RPMI7951 (cell line): ENCODE measurements around the gene MYG1. TPM values are rescaled to one million over a fixed set of nuclear protein-coding genes. Genes with fewer than 3 reads are reported as not detected.
"Not testable (repeated sequence)": the region's sequence is repeated elsewhere in the genome, so short reads cannot be mapped to it uniquely, and the experiment has no call there.

ENCODE experiments used
- DNase-seq: peaks from one replicate; pipeline ENCODE4 v3.0.0-alpha.2; 2012; ENCODE audit warnings: low read depth
- total RNA-seq: library from RNA; depleted of rRNA; stranded (reverse); fragments of >200 nt; shearing (Covaris generic); gene quantifications from 2 replicates; pipeline ENCODE4 v1.2.3, GENCODE V29; 2014

Gene MYG1
- total RNA-seq, 1 experiment from 2014 or later = 60.0 TPM

GRCh38 chr12:53327435-53328042, 28.0 kb downstream of the MYG1 start:
- peak; percentile 25 for DNase-seq

DNA sequence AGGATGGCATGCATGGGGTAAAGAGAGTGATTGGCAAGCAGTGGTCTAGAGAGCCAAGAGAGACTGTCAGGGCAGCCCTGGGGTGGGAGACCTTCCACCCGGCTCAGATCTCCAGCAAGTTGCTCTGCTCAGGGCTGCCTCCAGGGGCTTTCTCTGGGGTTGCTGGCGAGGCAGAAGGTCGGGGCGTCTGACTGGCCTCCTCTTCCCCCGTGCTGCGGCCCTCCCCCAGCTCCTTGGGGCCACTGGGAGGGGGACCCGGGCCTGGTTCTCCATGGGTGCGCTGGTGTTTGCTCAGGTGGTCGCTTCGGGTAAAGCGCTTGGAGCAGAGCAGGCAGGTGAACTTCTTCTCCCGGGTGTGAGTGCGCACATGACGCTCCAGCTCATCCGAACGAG, 28.5 kb downstream of the MYG1 start:
- DNase-seq = no peak

DNA sequence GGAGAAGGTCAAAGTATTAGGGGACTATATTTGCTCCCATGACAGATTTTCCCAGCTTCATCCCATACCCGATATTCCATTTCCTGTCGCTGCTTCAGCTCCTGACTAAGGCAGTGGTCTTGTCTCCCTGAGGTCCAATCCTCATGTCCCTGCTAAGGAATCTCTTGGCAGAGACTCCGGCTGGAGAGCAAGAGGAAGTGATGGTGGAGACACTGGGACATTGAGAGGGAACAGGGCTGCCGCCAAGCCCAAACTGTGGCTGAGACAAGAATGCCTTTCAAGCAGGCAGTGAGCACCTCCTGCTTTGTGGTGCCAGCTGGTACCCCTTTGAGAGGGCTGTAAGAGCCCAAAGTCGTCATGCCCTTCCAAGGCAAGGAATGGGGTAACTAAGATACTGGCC, 31.2 kb downstream of the MYG1 start:
- no peak for DNase-seq

DNA sequence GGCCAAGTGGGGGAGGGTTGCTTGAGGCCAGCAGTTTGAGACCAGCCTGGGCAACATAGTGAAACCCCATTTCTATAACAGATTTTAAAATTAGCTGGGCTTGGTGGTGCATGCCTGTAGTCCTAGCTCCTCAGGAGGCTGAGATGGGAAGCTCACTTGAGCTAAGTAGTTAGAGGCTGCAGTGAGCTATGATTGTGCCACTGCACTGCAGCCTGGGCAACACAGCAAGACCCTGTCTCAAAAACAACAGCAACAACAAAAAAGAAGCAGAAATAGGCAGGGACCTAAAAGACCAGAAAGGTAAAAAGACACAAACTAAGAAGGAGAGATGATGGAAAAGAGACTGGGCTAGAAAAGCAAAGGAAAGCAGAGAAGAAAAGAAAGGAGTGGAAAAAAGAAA, 32.8 kb downstream of the MYG1 start:
- not testable (repeated sequence) for DNase-seq

GRCh38 chr12:53332744-53333143, 33.2 kb downstream of the MYG1 start:
- no peak for DNase-seq

DNA sequence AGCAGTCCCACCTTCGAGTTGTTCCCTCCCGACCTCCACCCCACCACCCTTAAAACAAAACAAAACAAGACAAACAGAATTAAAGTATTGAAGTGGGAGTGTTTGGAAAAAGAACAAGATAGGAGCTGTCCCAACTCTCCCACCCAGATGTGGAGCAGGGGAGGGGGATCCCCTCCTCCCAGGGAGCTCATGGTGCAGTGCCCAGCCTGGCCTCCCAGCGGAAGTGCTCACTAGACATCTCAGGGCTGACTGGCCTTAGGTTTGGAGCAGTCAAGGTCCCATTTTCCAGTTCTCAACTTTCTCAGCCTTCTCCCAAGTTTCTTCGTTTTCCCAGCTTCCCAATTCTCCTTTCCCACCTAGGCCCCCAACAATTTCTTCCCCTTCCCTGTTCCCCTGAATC, 33.8 kb downstream of the MYG1 start:
- DNase-seq = no peak

GRCh38 chr12:53333845-53334244, 34.4 kb downstream of the MYG1 start:
- no peak for DNase-seq

GRCh38 chr12:53334822-53335221, 35.3 kb downstream of the MYG1 start:
- no peak for DNase-seq

- no peak for DNase-seq
Measured at GRCh38 chr12:53336181-53336681, 36.7 kb downstream of the MYG1 start, which contains the start of gene SP7. Gene SP7 (minus strand): TSS chr12:53336354. CDS start chr12:53335646, 708 bp downstream.

DNA sequence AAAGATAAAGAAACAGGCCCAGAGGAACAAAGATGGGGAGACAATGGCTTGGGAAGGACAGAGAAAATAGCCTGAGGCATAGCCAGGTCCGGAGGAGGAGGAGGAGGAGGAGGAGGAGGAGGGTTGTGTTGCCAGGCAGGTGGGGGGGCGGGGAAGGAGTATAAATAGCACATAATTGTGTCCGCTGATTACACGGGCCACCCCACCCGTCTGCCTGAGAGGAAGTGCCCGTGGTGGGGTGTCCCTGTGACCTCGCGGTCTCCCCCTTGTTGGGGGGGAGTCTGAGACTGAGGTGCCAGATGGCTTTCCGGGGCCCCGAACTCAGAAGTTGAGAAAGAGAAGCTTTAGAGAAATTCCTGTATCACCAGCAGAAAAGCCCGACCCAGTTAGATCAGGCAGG, 38.5 kb downstream of the MYG1 start:
- DNase-seq = no peak

DNA sequence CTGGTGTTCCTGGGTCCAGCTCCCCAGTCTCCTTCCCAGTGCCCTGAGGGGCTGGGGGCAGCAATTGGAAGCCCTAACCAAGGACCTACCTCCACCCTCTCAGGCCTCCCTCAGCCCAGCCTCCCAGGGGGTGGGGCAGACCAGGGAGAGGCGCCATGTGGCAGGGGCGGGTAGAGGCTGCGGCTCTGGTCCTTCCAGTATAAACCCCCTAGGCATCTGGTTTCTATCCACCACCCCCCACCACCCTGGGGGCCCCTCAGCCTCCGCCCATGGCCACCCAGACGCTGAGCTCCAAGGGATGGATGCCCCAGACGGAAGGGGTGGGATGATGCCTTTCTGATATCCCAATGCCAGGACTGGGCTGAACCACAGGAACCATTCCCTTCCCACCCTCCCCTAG, 39.4 kb downstream of the MYG1 start:
- no peak for DNase-seq

DNA sequence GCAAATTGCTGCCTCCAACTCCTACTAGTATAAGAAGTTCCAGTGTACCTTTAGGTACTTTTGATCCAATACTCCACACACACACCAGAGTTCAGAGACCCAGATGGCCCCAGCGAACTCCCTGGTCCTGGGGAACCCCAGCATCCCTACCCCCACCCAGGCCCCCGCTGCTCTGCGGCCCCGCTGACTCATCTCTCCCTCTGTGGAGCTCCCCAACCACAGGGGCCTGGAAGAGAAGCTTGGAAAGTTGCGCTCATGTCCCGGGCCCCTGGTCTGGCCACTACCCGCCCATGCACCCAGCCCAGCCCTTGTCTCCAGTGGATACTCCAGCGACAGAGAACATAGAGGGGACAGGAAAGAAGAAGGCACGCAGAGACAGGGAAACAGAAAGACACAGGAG, 40.9 kb downstream of the MYG1 start:
- peak; percentile 28 for DNase-seq

DNA sequence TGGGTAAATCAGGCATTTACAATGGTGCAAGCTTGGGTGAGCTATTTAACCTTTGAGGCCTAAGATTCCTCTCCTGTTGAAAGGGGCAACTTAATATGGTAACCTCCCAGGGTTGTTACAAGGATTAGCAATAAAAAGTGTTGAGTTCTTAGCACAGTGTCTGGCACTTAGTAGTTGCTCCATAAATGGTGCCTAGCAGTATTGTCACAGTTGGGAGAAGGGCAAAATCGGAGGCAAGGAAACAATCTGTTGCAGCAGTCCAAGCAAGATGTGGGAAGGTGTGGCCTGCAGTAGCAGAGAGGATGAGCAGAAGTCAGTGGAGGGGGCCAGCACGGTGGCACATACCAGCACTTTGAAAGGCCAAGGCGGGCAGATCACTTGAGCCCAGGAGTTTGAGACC, 44.0 kb downstream of the MYG1 start:
- DNase-seq = no peak

GRCh38 chr12:53343969-53344368, 44.5 kb downstream of the MYG1 start:
- DNase-seq = no peak

DNA sequence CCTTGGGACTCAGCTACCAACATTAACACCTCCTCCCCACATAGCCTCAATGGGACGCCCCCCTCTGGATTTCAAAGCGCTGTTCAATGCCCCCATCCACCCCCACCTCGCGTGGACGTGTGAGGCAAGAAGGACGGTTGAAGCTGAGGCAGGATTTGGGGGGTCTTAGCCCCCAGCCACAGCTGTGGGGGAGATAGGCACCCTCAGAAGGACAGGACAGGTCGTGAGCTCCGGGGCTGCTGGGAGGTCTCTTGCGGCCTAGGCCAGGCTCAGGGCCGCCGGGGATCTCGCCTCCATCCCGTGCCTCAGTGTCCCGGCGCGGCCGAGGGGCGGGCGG, 45.0 kb downstream of the MYG1 start:
- DNase-seq = no peak

- peak; percentile 71 for DNase-seq
Measured at GRCh38 chr12:53344824-53345485, 45.5 kb downstream of the MYG1 start.

DNA sequence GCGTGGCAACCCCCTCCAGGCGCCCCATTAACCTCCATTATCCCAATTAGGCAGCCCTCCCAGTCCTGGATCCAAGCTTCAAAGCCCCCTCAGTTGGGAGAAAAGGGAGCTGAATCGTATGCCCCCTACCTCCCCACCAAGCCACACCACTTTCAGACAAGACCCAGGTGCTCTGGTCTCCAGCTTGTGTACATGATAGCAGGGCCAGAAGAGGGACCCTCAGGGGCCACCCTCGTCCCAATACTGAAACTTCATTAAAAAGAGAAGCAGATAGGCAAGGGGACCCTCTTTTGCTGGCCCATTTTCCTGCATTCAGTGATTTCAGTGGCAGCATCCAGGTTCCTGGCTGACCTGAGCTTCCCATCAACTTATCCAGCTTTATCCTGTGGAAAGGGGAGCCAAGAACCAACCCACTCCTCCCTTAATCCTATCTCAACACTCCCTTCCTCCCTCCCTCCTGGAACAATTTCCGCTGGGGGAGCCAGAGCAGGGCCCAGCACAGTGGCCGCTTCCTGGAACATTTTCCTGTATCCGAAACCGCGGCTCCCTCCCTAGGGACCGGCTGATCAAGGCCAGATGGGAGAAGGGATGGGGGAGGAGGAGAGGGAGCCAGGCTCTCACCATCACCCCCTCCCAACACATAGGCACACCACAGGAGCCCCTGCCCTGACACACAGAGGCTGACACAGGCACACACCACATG, 46.1 kb downstream of the MYG1 start:
- DNase-seq = peak; percentile 59

DNA sequence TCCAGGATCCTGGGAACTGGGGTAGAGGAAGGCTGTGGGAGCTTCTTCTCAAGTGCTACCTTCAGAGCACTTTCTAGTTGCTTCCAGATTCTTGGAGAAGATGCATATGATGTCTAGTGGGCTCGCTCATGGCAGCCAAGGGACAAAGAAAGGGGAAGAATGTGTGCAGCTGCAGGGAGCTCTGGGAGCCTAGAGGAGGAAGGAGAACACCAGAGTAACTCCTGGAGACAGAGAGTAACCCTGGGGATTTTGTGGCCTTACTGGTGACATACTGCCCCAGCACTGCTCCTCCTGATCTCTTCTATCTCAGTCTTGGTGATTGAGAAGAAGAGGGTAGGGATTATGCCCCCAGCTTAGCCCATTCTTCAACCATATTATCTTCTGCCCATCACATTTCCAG, 47.0 kb downstream of the MYG1 start:
- no peak for DNase-seq

DNA sequence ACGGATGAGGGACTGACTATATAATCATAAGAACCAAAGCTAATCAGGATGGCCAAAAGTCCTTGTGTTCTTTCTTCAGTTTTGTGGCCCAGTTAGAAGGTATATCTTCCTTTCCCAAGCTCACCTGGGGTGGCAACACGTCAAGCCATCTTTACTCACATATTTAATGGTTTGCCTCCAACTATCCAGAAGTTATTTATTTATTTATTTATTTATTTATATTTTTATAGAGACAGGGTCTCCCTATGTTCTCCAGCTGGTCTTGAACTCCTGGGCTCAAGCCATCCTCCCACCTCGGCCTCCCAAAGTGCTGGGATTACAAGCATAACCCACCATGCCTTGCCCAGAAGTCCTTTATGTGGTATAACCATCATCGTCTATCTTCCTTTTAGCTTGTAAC, 48.4 kb downstream of the MYG1 start:
- DNase-seq = no peak

DNA sequence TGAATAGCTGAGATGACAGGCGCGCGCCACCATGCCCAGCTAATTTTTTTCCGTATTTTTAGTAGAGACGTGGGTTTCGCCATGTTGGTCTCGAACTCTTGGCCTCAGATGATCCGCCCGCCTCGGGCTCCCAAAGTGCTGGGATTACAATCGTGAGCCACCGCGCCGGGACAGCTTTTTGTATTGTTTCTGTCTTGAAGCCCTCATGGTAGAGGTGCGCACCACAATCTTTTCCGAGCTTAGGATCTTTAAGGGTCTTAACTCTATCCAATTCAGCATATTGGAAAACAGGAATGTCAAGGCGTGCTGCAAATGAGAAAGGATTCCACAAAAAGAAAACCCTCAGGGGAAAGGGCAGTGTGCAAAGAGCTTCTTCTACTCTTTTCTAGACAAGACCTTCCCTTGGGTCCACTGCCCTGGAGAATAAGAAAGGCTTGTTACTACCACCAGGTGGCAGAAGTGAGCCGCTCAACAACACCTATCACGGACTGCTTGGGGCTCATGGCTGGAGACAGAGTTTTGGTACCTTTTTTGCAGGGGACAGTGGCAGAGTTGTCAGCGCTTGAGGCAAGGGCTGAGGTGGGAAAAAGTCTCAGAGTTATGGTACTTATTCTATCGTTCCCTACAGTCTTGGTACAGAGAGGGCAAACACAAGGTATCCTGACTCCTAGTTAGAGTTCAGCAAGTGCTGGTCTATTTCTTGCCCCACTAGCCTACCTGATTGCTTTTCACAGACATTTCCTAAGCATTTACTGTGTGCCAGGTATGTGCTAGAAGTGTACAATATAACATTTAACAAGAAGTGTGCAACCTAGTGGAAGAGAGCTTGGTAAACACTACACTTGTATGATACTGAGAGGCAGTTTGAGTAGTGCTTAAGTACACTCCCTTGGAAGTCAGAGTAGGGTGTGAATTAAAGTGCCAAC, 53.1 kb downstream of the MYG1 start:
- DNase-seq = peak; percentile 81

GRCh38 chr12:53353257-53353655, 53.8 kb downstream of the MYG1 start:
- no peak for DNase-seq

- DNase-seq = no peak
Measured at GRCh38 chr12:53355121-53355520, 55.6 kb downstream of the MYG1 start.
